ENCODE results near the gene ST3GAL3.

The ST3GAL3 gene

DNA sequence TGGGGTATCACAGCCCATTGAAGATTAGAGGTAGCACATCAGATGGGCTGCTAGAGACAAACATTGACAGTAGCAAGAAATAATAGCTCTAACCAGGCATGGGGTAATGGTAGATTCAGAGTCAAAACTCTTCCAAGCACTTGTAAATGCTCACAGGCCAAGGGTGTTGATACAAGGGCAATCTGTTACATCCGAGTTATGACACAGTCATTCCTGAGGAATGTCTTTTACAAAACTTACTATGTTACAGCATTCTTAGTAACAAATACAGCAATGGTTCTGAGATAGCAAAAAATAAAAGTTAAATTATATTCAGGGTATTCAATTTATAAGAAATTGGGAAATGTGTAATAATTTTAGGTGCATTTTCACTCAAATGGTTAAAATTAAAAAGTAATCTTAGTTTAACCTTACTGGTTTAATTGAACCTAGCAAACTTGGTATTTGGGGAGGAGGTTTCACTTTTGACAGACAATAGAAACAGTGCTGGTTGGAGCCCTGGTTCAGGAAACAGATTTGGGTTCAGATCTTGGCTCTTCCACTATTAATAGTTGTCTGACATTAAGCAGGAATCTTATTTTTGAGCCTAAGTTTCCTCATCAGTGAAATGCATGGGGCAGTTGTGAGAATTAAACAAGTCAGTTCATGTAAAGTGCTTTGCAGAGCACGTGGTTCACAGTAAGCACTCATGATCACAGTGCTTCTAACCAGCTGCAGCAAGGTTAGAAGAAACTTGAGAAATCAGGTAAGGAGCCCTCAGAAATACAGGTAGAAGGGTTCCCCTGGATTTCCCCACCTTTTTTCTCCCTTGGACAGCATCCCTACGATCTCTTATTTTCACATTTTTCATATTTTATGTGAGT, 4.4 kb downstream of the ST3GAL3 start:
- TF ChIP-seq HOXA7 (CRISPR knock-in tag; IDR thresholded peaks at IDR 0.05; ENCODE audit: borderline replicate concordance): no peak
- TF ChIP-seq, protein P1, sequence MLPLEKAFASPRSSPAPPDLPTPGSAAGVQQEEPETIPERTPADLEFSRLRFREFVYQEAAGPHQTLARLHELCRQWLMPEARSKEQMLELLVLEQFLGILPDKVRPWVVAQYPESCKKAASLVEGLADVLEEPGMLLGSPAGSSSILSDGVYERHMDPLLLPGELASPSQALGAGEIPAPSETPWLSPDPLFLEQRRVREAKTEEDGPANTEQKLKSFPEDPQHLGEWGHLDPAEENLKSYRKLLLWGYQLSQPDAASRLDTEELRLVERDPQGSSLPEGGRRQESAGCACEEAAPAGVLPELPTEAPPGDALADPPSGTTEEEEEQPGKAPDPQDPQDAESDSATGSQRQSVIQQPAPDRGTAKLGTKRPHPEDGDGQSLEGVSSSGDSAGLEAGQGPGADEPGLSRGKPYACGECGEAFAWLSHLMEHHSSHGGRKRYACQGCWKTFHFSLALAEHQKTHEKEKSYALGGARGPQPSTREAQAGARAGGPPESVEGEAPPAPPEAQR (tag by site-specific recombination; IDR thresholded peaks at IDR 0.05): no peak
- TF ChIP-seq ZNF169 (tag by site-specific recombination; IDR thresholded peaks at IDR 0.05): no peak
- TF ChIP-seq ZBTB17 (tag by site-specific recombination; IDR thresholded peaks at IDR 0.05): peak; percentile 44
- 0 out of 2 replicates have a peak, but pooled peaks have one; percentile 20 for TF ChIP-seq SCRT2 (tag by site-specific recombination; IDR thresholded peaks at IDR 0.05)
- TF ChIP-seq ZNF266 (tag by site-specific recombination; IDR thresholded peaks at IDR 0.05; ENCODE audit: low read depth): no peak
- no peak for TF ChIP-seq ZNF580 (tag by site-specific recombination; IDR thresholded peaks at IDR 0.05)
- TF ChIP-seq ZNF555 (tag by site-specific recombination; conservative IDR thresholded peaks at IDR 0.05): no peak
- no peak for TF ChIP-seq SP2 (tag by site-specific recombination; IDR thresholded peaks at IDR 0.05)
- TF ChIP-seq ZNF549 (tag by site-specific recombination; IDR thresholded peaks at IDR 0.05): no peak
- TF ChIP-seq ZFHX2 (tag by site-specific recombination; conservative IDR thresholded peaks at IDR 0.05): no peak
- no peak for TF ChIP-seq ZNF624 (tag by site-specific recombination; IDR thresholded peaks at IDR 0.05)
- POLR2A ChIA-PET: interaction anchor here (0.5 to 2.2 kb wide), 2 partner anchors 8 to 62 kb away, joined by 6 to 7 read pairs; partner anchors contain the start of gene KDM4A
- Histone ChIP-seq H3K9me3 (ENCODE audit: control insufficient read depth, insufficient read depth, low read depth, low read length) (no peaks in the 10 kb centered on the region), H3K36me3 (ENCODE audit: control insufficient read depth in 2 of 2, insufficient read depth in 1 of 2, low read length in 2 of 2) (peaks cover 0 to 11% of the 10 kb centered on the region in 2 experiments; a peak in 2 of 3 replicates), H3K27ac (ENCODE audit: extremely low read depth, low read depth, low read length) (no peak overlapping the region), H3K4me3 (ENCODE audit: low read depth, low read length) (no peak overlapping the region), H3K4me1 (ENCODE audit: control insufficient read depth, insufficient read depth, low read length) (peaks cover 3% of the 10 kb centered on the region; the same call in 1 of the 2 replicates)
- CTCF ChIA-PET: interaction anchor here (0.6 to 1.6 kb wide), 3 partner anchors 137 to 269 kb away, joined by 3 to 6 read pairs (median 3); no protein-coding TSS in a partner anchor

GRCh38 chr1:43716559-43717281, 9.4 kb downstream of the ST3GAL3 start:
- TF ChIP-seq HOXA7 (CRISPR knock-in tag; IDR thresholded peaks at IDR 0.05; ENCODE audit: borderline replicate concordance) (no peak), ZSCAN23 (tag by site-specific recombination; IDR thresholded peaks at IDR 0.05) (no peak), YY1 (tag by site-specific recombination; IDR thresholded peaks at IDR 0.05) (no peak), ZNF324 (tag by site-specific recombination; IDR thresholded peaks at IDR 0.05) (no peak), ZNF664 (tag by site-specific recombination; IDR thresholded peaks at IDR 0.05) (no peak), ZIC2 (tag by site-specific recombination; IDR thresholded peaks at IDR 0.05) (no peak), ZNF202 (tag by site-specific recombination; IDR thresholded peaks at IDR 0.05; ENCODE audit: borderline replicate concordance) (no peak), ATF2 (tag by site-specific recombination; IDR thresholded peaks at IDR 0.05; ENCODE audit: low read depth) (no peak), ZBTB6 (tag by site-specific recombination; IDR thresholded peaks at IDR 0.05) (no peak), OSR2 (tag by site-specific recombination; IDR thresholded peaks at IDR 0.05) (no peak), ZNF354C (tag by site-specific recombination; IDR thresholded peaks at IDR 0.05; ENCODE audit: borderline replicate concordance, low read depth) (no peak), ZNF133 (tag by site-specific recombination; IDR thresholded peaks at IDR 0.05) (no peak), REPIN1 (tag by site-specific recombination; IDR thresholded peaks at IDR 0.05; ENCODE audit: low read depth) (no peak), ZFHX2 (tag by site-specific recombination; conservative IDR thresholded peaks at IDR 0.05) (no peak), ZNF707 (tag by site-specific recombination; IDR thresholded peaks at IDR 0.05) (no peak)
- TF ChIP-seq, protein P2, sequence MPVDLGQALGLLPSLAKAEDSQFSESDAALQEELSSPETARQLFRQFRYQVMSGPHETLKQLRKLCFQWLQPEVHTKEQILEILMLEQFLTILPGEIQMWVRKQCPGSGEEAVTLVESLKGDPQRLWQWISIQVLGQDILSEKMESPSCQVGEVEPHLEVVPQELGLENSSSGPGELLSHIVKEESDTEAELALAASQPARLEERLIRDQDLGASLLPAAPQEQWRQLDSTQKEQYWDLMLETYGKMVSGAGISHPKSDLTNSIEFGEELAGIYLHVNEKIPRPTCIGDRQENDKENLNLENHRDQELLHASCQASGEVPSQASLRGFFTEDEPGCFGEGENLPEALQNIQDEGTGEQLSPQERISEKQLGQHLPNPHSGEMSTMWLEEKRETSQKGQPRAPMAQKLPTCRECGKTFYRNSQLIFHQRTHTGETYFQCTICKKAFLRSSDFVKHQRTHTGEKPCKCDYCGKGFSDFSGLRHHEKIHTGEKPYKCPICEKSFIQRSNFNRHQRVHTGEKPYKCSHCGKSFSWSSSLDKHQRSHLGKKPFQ (tag by site-specific recombination; IDR thresholded peaks at IDR 0.05): no peak
- ChIA-PET POLR2A (no interaction called here), CTCF (interaction anchor here (0.8 to 0.9 kb wide), 2 partner anchors 27 to 218 kb away, joined by 3 read pairs; no protein-coding TSS in a partner anchor)
- Histone ChIP-seq H3K27ac (ENCODE audit: extremely low read depth, low read depth, low read length) (no peak overlapping the region), H3K9me3 (ENCODE audit: control insufficient read depth, insufficient read depth, low read depth, low read length) (no peaks in the 10 kb centered on the region), H3K4me3 (ENCODE audit: low read depth, low read length) (no peak overlapping the region), H3K4me1 (ENCODE audit: control insufficient read depth, insufficient read depth, low read length) (peaks cover 3% of the 10 kb centered on the region; the same call in 1 of the 2 replicates), H3K36me3 (ENCODE audit: control insufficient read depth in 2 of 2, insufficient read depth in 1 of 2, low read length in 2 of 2) (no peaks in the 10 kb centered on the region; a peak in 1 of 3 replicates)
